ENCODE data around the gene CLIC1.

Gene CLIC1

DNA sequence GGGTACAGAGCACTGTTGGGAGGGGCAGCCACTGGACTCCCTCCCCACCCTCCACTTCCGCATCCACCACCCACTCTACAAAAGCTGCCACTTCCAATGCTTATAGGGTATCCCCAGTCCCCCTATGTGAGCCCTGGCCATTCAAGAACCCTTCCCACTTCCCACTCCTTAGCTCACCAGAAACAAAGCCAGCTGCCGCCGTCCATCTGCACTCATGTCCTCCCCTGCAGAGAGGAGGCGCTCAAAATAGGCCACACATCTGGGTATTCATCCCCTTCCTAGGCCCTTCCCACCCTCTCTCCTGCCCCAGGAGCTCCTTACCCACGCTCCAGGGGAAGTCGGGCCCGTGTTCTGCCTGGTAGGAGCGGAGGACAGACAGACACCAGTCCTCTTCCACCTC is 49.0 kb downstream of the CLIC1 start:
- H2AK5ac ChIP-seq (ENCODE audit: low read length) = no peak overlapping the region
- H2AFZ ChIP-seq (ENCODE audit: insufficient read depth, low read length, poor library complexity) = no peak overlapping the region
- H3K4me2 ChIP-seq (ENCODE audit: low read length) = no peak overlapping the region
- H4K8ac ChIP-seq (ENCODE audit: low read depth, low read length) = no peak overlapping the region
- no peaks in the 10 kb centered on the region for H3K9me3 ChIP-seq (ENCODE audit: insufficient read depth, low read depth, low read length)
- H3K23ac ChIP-seq (ENCODE audit: low read length) = no peak overlapping the region
- H3K27me3 ChIP-seq (ENCODE audit: insufficient read depth, low read length) = no peaks in the 10 kb centered on the region
- no peak overlapping the region for H2BK120ac ChIP-seq (ENCODE audit: insufficient read depth, low read length, poor library complexity)
- no CpG with 5 or more reads among the region's 8 CpGs for WGBS (ENCODE audit: extremely low coverage, insufficient coverage, insufficient read length)
- no peak overlapping the region for H3K18ac ChIP-seq (ENCODE audit: low read length)
- no peak overlapping the region for H2BK5ac ChIP-seq (ENCODE audit: low read depth, low read length, poor library complexity)
- H4K91ac ChIP-seq (ENCODE audit: low read depth, low read length) = no peak overlapping the region
- H3K4me3 ChIP-seq (ENCODE audit: low read depth, low read length) = no peak overlapping the region
- no peak overlapping the region for H2BK12ac ChIP-seq (ENCODE audit: low read length)
- no peak overlapping the region for H3K9ac ChIP-seq (ENCODE audit: low read length)
- peaks cover 11 to 17% of the 10 kb centered on the region in 2 experiments for H3K4me1 ChIP-seq (ENCODE audit: control insufficient read depth in 1 of 2, insufficient read depth in 2 of 2, low read length in 2 of 2)
- no peak overlapping the region for H3K14ac ChIP-seq (ENCODE audit: low read length)
- no peaks in the 10 kb centered on the region for H3K79me2 ChIP-seq (ENCODE audit: control insufficient read depth, insufficient read depth, low read length, poor library complexity)
- no peak overlapping the region for H4K12ac ChIP-seq (ENCODE audit: low read depth, low read length)
- peaks cover 13% of the 10 kb centered on the region for H3K79me1 ChIP-seq (ENCODE audit: low read length)
- DNase-seq = no peak
- no peak overlapping the region for H3K4ac ChIP-seq (ENCODE audit: low read depth, low read length)
- no peak overlapping the region for H3K27ac ChIP-seq (ENCODE audit: low read depth, low read length)
- H3K36me3 ChIP-seq (ENCODE audit: control insufficient read depth in 1 of 2, insufficient read depth in 2 of 2, low read length in 2 of 2) = peaks cover 49 to 51% of the 10 kb centered on the region in 2 experiments

DNA sequence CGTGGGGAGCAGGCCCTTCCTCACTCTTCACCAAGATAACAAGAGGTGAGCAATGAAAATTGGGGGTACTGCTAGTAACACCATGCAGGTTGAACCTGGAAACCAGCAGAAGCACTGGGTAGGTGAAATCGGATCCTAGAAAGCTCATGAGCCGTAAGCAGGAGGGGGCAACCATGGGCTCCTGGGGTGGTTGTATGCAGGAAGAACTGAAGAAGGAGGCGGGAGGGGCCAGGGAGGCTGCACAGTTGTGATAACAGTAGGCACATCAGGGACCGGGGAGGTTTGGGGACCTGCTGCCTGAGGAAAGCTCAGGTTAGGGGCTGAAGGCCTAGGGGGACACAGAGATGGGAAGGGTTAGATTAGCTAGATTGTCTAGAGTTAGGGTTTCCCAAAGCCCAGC is 49.8 kb downstream of the CLIC1 start:
- no peak overlapping the region for H2BK12ac ChIP-seq (ENCODE audit: low read length)
- H4K91ac ChIP-seq (ENCODE audit: low read depth, low read length) = no peak overlapping the region
- H3K4ac ChIP-seq (ENCODE audit: low read depth, low read length) = no peak overlapping the region
- no peak overlapping the region for H2AK5ac ChIP-seq (ENCODE audit: low read length)
- no CpG with 5 or more reads among the region's 5 CpGs for WGBS (ENCODE audit: extremely low coverage, insufficient coverage, insufficient read length)
- H3K36me3 ChIP-seq (ENCODE audit: control insufficient read depth in 1 of 2, insufficient read depth in 2 of 2, low read length in 2 of 2) = peaks cover 46% of the 10 kb centered on the region in 2 experiments
- H2AFZ ChIP-seq (ENCODE audit: insufficient read depth, low read length, poor library complexity) = no peak overlapping the region
- H3K27ac ChIP-seq (ENCODE audit: low read depth, low read length) = no peak overlapping the region
- DNase-seq = no peak
- H3K18ac ChIP-seq (ENCODE audit: low read length) = no peak overlapping the region
- no peak overlapping the region for H3K4me2 ChIP-seq (ENCODE audit: low read length)
- no peak overlapping the region for H3K14ac ChIP-seq (ENCODE audit: low read length)
- H3K27me3 ChIP-seq (ENCODE audit: insufficient read depth, low read length) = no peaks in the 10 kb centered on the region
- no peak overlapping the region for H3K4me3 ChIP-seq (ENCODE audit: low read depth, low read length)
- no peaks in the 10 kb centered on the region for H3K9me3 ChIP-seq (ENCODE audit: insufficient read depth, low read depth, low read length)
- H2BK120ac ChIP-seq (ENCODE audit: insufficient read depth, low read length, poor library complexity) = no peak overlapping the region
- no peak overlapping the region for H4K8ac ChIP-seq (ENCODE audit: low read depth, low read length)
- H3K9ac ChIP-seq (ENCODE audit: low read length) = no peak overlapping the region
- no peak overlapping the region for H4K12ac ChIP-seq (ENCODE audit: low read depth, low read length)
- H3K4me1 ChIP-seq (ENCODE audit: control insufficient read depth in 1 of 2, insufficient read depth in 2 of 2, low read length in 2 of 2) = peaks cover 11 to 19% of the 10 kb centered on the region in 2 experiments
- H3K79me2 ChIP-seq (ENCODE audit: control insufficient read depth, insufficient read depth, low read length, poor library complexity) = no peaks in the 10 kb centered on the region
- no peak overlapping the region for H3K23ac ChIP-seq (ENCODE audit: low read length)
- H3K79me1 ChIP-seq (ENCODE audit: low read length) = peaks cover 13% of the 10 kb centered on the region
- no peak overlapping the region for H2BK5ac ChIP-seq (ENCODE audit: low read depth, low read length, poor library complexity)

DNA sequence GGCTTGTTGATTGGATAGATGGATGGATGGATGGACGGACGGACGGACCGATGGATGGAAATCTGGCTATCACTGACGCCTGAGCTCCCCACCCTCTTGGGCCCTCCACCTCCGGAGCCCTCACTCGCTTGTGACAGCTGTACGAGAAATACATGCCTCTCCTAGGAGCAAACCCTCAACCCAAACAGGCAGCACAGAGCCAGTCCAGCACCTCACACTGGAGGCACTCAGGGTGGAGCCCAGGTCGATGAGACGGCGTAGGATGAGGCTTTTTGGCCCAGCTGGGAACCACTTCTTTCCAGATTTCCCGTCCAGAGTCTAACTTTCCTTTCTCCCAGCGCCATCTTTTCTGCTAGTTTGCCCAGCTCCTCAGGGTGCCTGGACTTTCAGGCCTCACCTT is 52.7 kb downstream of the CLIC1 start:
- no peak overlapping the region for H4K91ac ChIP-seq (ENCODE audit: low read depth, low read length)
- peaks cover 2% of the 10 kb centered on the region for H3K79me2 ChIP-seq (ENCODE audit: control insufficient read depth, insufficient read depth, low read length, poor library complexity)
- H2AFZ ChIP-seq (ENCODE audit: insufficient read depth, low read length, poor library complexity) = no peak overlapping the region
- H3K4me3 ChIP-seq (ENCODE audit: low read depth, low read length) = no peak overlapping the region
- H2AK5ac ChIP-seq (ENCODE audit: low read length) = peak overlapping the region; percentile 71
- H4K12ac ChIP-seq (ENCODE audit: low read depth, low read length) = peak overlapping the region; percentile 15
- H2BK5ac ChIP-seq (ENCODE audit: low read depth, low read length, poor library complexity) = no peak overlapping the region
- H2BK120ac ChIP-seq (ENCODE audit: insufficient read depth, low read length, poor library complexity) = no peak overlapping the region
- no CpG with 5 or more reads among the region's 13 CpGs for WGBS (ENCODE audit: extremely low coverage, insufficient coverage, insufficient read length)
- no peaks in the 10 kb centered on the region for H3K9me3 ChIP-seq (ENCODE audit: insufficient read depth, low read depth, low read length)
- no peak overlapping the region for H4K8ac ChIP-seq (ENCODE audit: low read depth, low read length)
- H3K4ac ChIP-seq (ENCODE audit: low read depth, low read length) = no peak overlapping the region
- H3K27me3 ChIP-seq (ENCODE audit: insufficient read depth, low read length) = no peaks in the 10 kb centered on the region
- H3K79me1 ChIP-seq (ENCODE audit: low read length) = peaks cover 3% of the 10 kb centered on the region
- no peak overlapping the region for H3K9ac ChIP-seq (ENCODE audit: low read length)
- H3K23ac ChIP-seq (ENCODE audit: low read length) = no peak overlapping the region
- peak overlapping the region; percentile 74 for H3K4me2 ChIP-seq (ENCODE audit: low read length)
- H3K27ac ChIP-seq (ENCODE audit: low read depth, low read length) = no peak overlapping the region
- peaks cover 3 to 10% of the 10 kb centered on the region in 2 experiments for H3K4me1 ChIP-seq (ENCODE audit: control insufficient read depth in 1 of 2, insufficient read depth in 2 of 2, low read length in 2 of 2)
- DNase-seq = no peak
- H3K14ac ChIP-seq (ENCODE audit: low read length) = no peak overlapping the region
- H2BK12ac ChIP-seq (ENCODE audit: low read length) = peak overlapping the region; percentile 28
- no peak overlapping the region for H3K18ac ChIP-seq (ENCODE audit: low read length)
- H3K36me3 ChIP-seq (ENCODE audit: control insufficient read depth in 1 of 2, insufficient read depth in 2 of 2, low read length in 2 of 2) = peaks cover 26 to 30% of the 10 kb centered on the region in 2 experiments

DNA sequence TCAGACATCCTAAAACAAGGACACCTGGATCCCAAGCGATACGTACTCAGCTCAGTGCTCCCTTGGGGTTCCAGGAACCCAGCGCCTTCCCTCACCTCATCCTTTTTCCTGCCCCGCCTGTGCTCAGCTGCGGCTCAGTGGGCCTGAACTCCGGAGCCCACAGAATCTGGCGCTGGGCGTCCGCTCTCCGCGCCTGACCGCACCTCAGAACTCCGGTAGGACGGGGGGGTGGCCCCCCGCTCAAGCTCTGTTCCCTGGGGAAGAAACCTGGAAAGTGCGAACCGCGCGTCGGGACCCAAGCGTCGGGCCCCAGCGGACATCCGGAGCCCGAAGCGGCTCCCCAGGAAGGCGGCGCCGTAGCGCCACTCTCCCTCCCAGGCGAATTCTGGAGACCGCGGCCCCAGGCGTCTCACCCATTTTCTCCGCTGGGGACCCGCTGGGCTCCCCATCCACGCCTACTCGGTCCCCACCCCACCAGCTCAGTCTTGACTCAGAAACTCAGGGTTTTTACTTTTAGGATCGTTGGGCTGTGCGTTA is 55.1 kb downstream of the CLIC1 start:
- peak overlapping the region; percentile 8 for H3K18ac ChIP-seq (ENCODE audit: low read length)
- peak overlapping the region; percentile 45 for H3K4me3 ChIP-seq (ENCODE audit: low read depth, low read length)
- H3K79me2 ChIP-seq (ENCODE audit: control insufficient read depth, insufficient read depth, low read length, poor library complexity) = peaks cover 2% of the 10 kb centered on the region
- peak in 1 of 2 donors; percentile 30 for DNase-seq
- H3K36me3 ChIP-seq (ENCODE audit: control insufficient read depth in 1 of 2, insufficient read depth in 2 of 2, low read length in 2 of 2) = peaks cover 5 to 7% of the 10 kb centered on the region in 2 experiments
- H3K14ac ChIP-seq (ENCODE audit: low read length) = peak overlapping the region; percentile 81
- WGBS (ENCODE audit: extremely low coverage, insufficient coverage, insufficient read length) = no CpG with 5 or more reads among the region's 40 CpGs
- H3K23ac ChIP-seq (ENCODE audit: low read length) = no peak overlapping the region
- H2AK5ac ChIP-seq (ENCODE audit: low read length) = no peak overlapping the region
- H3K4me1 ChIP-seq (ENCODE audit: control insufficient read depth in 1 of 2, insufficient read depth in 2 of 2, low read length in 2 of 2) = peaks cover 3 to 10% of the 10 kb centered on the region in 2 experiments
- peak overlapping the region; percentile 77 for H2BK120ac ChIP-seq (ENCODE audit: insufficient read depth, low read length, poor library complexity)
- no peak overlapping the region for H3K27ac ChIP-seq (ENCODE audit: low read depth, low read length)
- no peaks in the 10 kb centered on the region for H3K9me3 ChIP-seq (ENCODE audit: insufficient read depth, low read depth, low read length)
- peak overlapping the region; percentile 92 for H3K4me2 ChIP-seq (ENCODE audit: low read length)
- no peaks in the 10 kb centered on the region for H3K27me3 ChIP-seq (ENCODE audit: insufficient read depth, low read length)
- peak overlapping the region; percentile 11 for H2BK5ac ChIP-seq (ENCODE audit: low read depth, low read length, poor library complexity)
- H4K91ac ChIP-seq (ENCODE audit: low read depth, low read length) = peak overlapping the region; percentile 70
- peak overlapping the region; percentile 76 for H4K12ac ChIP-seq (ENCODE audit: low read depth, low read length)
- H3K79me1 ChIP-seq (ENCODE audit: low read length) = peaks cover 3% of the 10 kb centered on the region
- H2BK12ac ChIP-seq (ENCODE audit: low read length) = peak overlapping the region; percentile 3
- H3K4ac ChIP-seq (ENCODE audit: low read depth, low read length) = peak overlapping the region; percentile 9
- peak overlapping the region; percentile 86 for H2AFZ ChIP-seq (ENCODE audit: insufficient read depth, low read length, poor library complexity)
- peak overlapping the region; percentile 90 for H4K8ac ChIP-seq (ENCODE audit: low read depth, low read length)
- H3K9ac ChIP-seq (ENCODE audit: low read length) = no peak overlapping the region

Data from trophoblast cell (in vitro differentiated cells and primary cell).